Stomach (tissue), 9 donors: ENCODE results near the gene TPCN1. TPM values are rescaled to one million over a fixed set of nuclear protein-coding genes. Genes with fewer than 3 reads are reported as not detected.

Experiments
- DNase-seq, 2 donors: peaks; one replicate each; pipeline versions ENCODE4 v3.0.0 to v3.0.0-alpha.2; 2013 to 2019
- H3K27ac ChIP-seq, 5 donors: fragments of 200-600 bp in 4 of 5; sonication (generic) in 4 of 5; one replicate each; pipeline ENCODE4 v1.5.1; 2013 to 2019; ENCODE audit warnings: mild to moderate bottlenecking in 1 of 5, moderate library complexity in 1 of 5
- H3K27me3 ChIP-seq, 3 donors: fragments of 200-600 bp; sonication (generic); one replicate each; pipeline ENCODE4 v1.5.1; 2017 to 2019; ENCODE audit warnings: mixed run types in 1 of 3
- H3K36me3 ChIP-seq, 4 donors: fragments of 200-600 bp; sonication (generic); 1 replicate in 3 of 4; 2 replicates in 1 of 4; pipeline ENCODE4 v1.5.1; 2016 to 2019
- H3K4me1 ChIP-seq, 4 donors: fragments of 200-600 bp; sonication (generic); one replicate each; pipeline ENCODE4 v1.5.1; 2016 to 2019
- H3K4me3 ChIP-seq, 4 donors: fragments of 200-600 bp; sonication (generic) in 3 of 4; one replicate each; pipeline ENCODE4 v1.5.1; 2016 to 2019; ENCODE audit warnings: mild to moderate bottlenecking in 1 of 4
- H3K9me3 ChIP-seq, 4 donors: fragments of 200-600 bp; sonication (generic); one replicate each; pipeline ENCODE4 v1.5.1; 2016 to 2019
- CTCF ChIP-seq, 7 experiments: fragments of 450-650 bp in 4 of 7; fragments of 200-600 bp in 3 of 7; sonication (generic) in 3 of 7; IDR thresholded peaks; one replicate each; pipeline ENCODE4 v1.5.1; 2016 to 2019; ENCODE audit warnings: antibody characterized with exemption in 7 of 7, control low read depth in 2 of 7, mild to moderate bottlenecking in 1 of 7
- EP300 ChIP-seq: sonication (generic); formaldehyde crosslinking; IDR thresholded peaks from one replicate; pipeline ENCODE4 v1.6.1; 2017; ENCODE audit warnings: antibody characterized with exemption
- POLR2A ChIP-seq, 4 donors: fragments of 450-650 bp; IDR thresholded peaks; one replicate each; pipeline ENCODE4 v1.6.1; 2016; ENCODE audit warnings: antibody characterized with exemption in 4 of 4, control low read depth in 2 of 4, mild to moderate bottlenecking in 1 of 4, moderate library complexity in 1 of 4
- POLR2AphosphoS5 ChIP-seq, 3 donors: sonication (generic); formaldehyde crosslinking; IDR thresholded peaks; one replicate each; pipeline ENCODE4 v1.6.1; 2016; ENCODE audit warnings: antibody characterized with exemption in 3 of 3
- WGBS, 5 donors: extraction: QIAGEN DNeasy Blood & Tissue Kit in 3 of 5; methylation state at CpG; one replicate each; pipeline versions ENCODE4 v1.1.5 to v1.1.7; 2013 to 2018; 5-methylcytosine and 5-hydroxymethylcytosine counted together
- intact Hi-C: fragments of 100-400 bp; cut with DNase I; formaldehyde crosslinking; loops from one replicate; pipeline ENCODE4 v1.15.1; 2023; ENCODE audit warnings: low total_unique reads
- polyA plus RNA-seq, 3 donors: library from polyadenylated mRNA; stranded (reverse); fragments of 200-250 nt; gene quantifications; one replicate each; pipeline ENCODE4 v1.2.3, GENCODE V29; 2013
- total RNA-seq, 5 donors: library from RNA; depleted of rRNA; stranded (reverse); fragments of >200 nt; gene quantifications; one replicate each; pipeline versions ENCODE4 v1.1.0 to v1.2.3, GENCODE V29; 2014 to 2016
- donor health status: healthy with polysubstance abuse.
- donor health status: Bipolar disorder and iron deficiency.
- donor health status: healthy.

Gene TPCN1
- total and polyA plus RNA-seq, 8 donors = 5.8 to 78.2 (median 30.2) TPM

- DNase-seq = peak; percentile 40 to 63
- Histone ChIP-seq H3K4me1 (peaks cover 12 to 33% (median 31%) of the 10 kb centered on the region in 4 donors), H3K4me3 (peak overlapping the region; percentile 69 to 81 (median 78)), H3K36me3 (peaks cover 10 to 39% (median 34%) of the 10 kb centered on the region in 4 donors), H3K9me3 (no peaks in the 10 kb centered on the region), H3K27me3 (no peaks in the 10 kb centered on the region), H3K27ac (peak overlapping the region; percentile 69 to 91 (median 84))
- TF ChIP-seq EP300 (no peak), CTCF (IDR thresholded peaks at IDR 0.05) (no peak), POLR2AphosphoS5 (IDR thresholded peaks at IDR 0.05) (no peak), POLR2A (IDR thresholded peaks at IDR 0.05) (no peak)
- intact Hi-C loops = no loop called here
- whole genome bisulfite sequencing, 5 donors = 23 to 30% (median 26%) methylated on average over 27 of the region's 27 CpGs
Measured at GRCh38 chr12:113333877-113334785, 112.9 kb downstream of the TPCN1 start.

DNA sequence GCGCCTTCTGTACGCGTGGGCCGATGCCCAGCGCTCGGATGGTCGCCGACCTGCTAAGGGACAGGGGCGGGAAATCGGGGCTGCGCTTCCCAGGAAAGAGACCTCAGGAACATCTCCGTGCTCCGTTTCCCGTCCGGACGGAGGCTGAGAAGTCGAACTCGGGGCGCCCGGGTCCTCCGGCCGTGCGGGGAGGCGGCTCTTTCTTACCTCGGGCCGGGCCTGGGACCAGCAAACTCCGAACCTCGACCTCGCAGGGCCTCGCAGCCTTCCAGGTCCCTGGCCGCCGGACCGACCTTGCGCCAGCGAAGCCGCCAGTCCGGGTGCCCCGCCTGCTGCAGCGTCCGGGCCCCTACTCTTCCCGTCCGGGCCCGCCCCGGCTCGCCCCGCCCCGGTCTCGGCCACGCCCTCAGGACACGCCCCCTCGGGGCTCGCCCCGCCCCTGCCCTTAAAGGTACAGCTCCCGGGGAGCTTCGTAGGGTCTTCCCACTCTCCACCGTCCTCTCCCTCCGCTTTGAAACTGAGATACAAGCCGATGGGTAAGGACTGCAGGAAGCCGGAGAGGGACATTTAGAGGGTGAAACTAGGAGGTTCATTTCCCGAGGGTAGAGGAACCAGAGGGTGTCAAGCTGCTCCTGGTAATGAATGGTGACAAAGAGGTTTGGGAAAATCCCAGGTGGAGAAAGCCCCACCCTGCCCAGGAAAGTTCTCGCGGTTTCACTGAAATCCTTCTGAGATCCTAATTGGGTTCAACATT is 113.7 kb downstream of the TPCN1 start, which contains the start of gene SLC8B1:
Gene SLC8B1 (minus strand): TSS at position 324 of the 754 bp plus-strand sequence. CDS start 2,231 bp downstream, outside the sequence.
- H3K9me3 ChIP-seq = no peaks in the 10 kb centered on the region
- intact Hi-C loops = no loop called here
- TF ChIP-seq POLR2AphosphoS5 (IDR thresholded peaks at IDR 0.05) = peak; percentile 72 to 97 (median 97)
- TF ChIP-seq EP300 = no peak
- 0 to 2% (median 1%) methylated on average over 34 to 62 of the region's 62 CpGs for WGBS, 5 donors
- H3K27ac ChIP-seq = peak within 1 kb of the TSS; percentile 69 to 91 (median 84)
- DNase-seq = peak; percentile 93 to 94
- H3K4me3 ChIP-seq = peak within 1 kb of the TSS; percentile 69 to 81 (median 78)
- peaks cover 12 to 33% (median 31%) of the 10 kb centered on the region in 4 donors for H3K4me1 ChIP-seq
- no peaks in the 10 kb centered on the region for H3K27me3 ChIP-seq
- H3K36me3 ChIP-seq = peaks cover 10 to 30% (median 25%) of the 10 kb centered on the region in 4 donors

- H3K36me3 ChIP-seq = no peaks in the 10 kb centered on the region
- no peak overlapping the region for H3K4me3 ChIP-seq
- WGBS, 5 donors = 91 to 97% (median 95%) methylated on average over 5 of the region's 5 CpGs
- H3K27ac ChIP-seq = no peak overlapping the region
- H3K27me3 ChIP-seq = no peaks in the 10 kb centered on the region
- intact Hi-C loops = no loop called here
- no peaks in the 10 kb centered on the region for H3K9me3 ChIP-seq
- no peak for TF ChIP-seq POLR2A (IDR thresholded peaks at IDR 0.05)
- H3K4me1 ChIP-seq = peaks cover 0 to 12% (median 9%) of the 10 kb centered on the region in 4 donors
- no peak for DNase-seq
Measured at GRCh38 chr12:113339540-113339939, 118.3 kb downstream of the TPCN1 start.

GRCh38 chr12:113340061-113340460 is 118.8 kb downstream of the TPCN1 start:
- Histone ChIP-seq H3K4me1 (peaks cover 0 to 9% (median 7%) of the 10 kb centered on the region in 4 donors), H3K27ac (no peak overlapping the region), H3K9me3 (no peaks in the 10 kb centered on the region), H3K36me3 (no peaks in the 10 kb centered on the region), H3K27me3 (no peaks in the 10 kb centered on the region), H3K4me3 (no peak overlapping the region)
- DNase-seq = no peak
- no peak for TF ChIP-seq POLR2AphosphoS5 (IDR thresholded peaks at IDR 0.05)
- TF ChIP-seq CTCF (IDR thresholded peaks at IDR 0.05) = no peak
- TF ChIP-seq POLR2A (IDR thresholded peaks at IDR 0.05) = no peak
- no peak for TF ChIP-seq EP300
- intact Hi-C loops = no loop called here
- WGBS, 5 donors = 77 to 88% (median 86%) methylated on average over 3 of the region's 3 CpGs

DNA sequence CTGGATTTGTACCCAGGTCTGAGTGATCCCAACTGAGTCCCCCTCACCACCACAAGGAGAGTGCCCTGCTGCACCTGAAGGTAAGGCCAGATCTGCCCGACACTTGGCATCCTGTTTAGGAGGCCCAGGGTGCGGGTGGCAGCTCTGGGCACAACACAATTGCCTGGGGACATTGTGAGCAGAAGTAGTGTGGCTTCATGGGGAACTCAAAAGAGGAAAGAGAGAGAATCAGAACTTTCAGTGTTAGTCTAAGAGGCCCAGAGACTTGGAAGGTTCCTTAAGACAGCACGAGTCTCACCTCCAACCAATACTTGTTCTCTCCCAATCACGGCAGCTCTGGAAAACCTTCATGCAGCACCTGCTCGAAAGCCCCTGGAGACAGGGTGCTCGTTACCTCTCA is 120.3 kb downstream of the TPCN1 start:
- no peaks in the 10 kb centered on the region for H3K9me3 ChIP-seq
- H3K36me3 ChIP-seq = no peaks in the 10 kb centered on the region
- H3K4me1 ChIP-seq = no peaks in the 10 kb centered on the region
- WGBS, 5 donors = 74 to 82% (median 80%) methylated on average over 5 to 6 of the region's 6 CpGs
- TF ChIP-seq POLR2A (IDR thresholded peaks at IDR 0.05) (no peak), POLR2AphosphoS5 (IDR thresholded peaks at IDR 0.05) (no peak), EP300 (no peak), CTCF (IDR thresholded peaks at IDR 0.05) (no peak)
- H3K27ac ChIP-seq = no peak overlapping the region
- intact Hi-C loops = no loop called here
- no peaks in the 10 kb centered on the region for H3K27me3 ChIP-seq
- H3K4me3 ChIP-seq = no peak overlapping the region
- DNase-seq = no peak
